ENCODE data around the gene DCPS. TPM values are rescaled to one million over a fixed set of nuclear protein-coding genes. Genes with fewer than 3 reads are reported as not detected.

Gene DCPS
- total RNA-seq, 1 donor from 2014 or later: 11.3 TPM

- Histone ChIP-seq H3K4me3 (ENCODE audit: insufficient read depth, low read depth, low read length) (no peak overlapping the region), H4K20me1 (ENCODE audit: insufficient read depth, low read length) (peaks cover 4% of the 10 kb centered on the region), H3K4me1 (ENCODE audit: insufficient read depth, low read length) (peaks cover 10% of the 10 kb centered on the region), H3K9ac (ENCODE audit: low read length) (no peak overlapping the region), H3K36me3 (ENCODE audit: insufficient read depth, low read length) (no peaks in the 10 kb centered on the region), H3K4me2 (ENCODE audit: low read length) (no peak overlapping the region), H2AFZ (ENCODE audit: low read depth, low read length) (no peak overlapping the region), H3K27me3 (ENCODE audit: insufficient read depth, low read length) (no peaks in the 10 kb centered on the region), H3K27ac (ENCODE audit: low read depth, low read length) (no peak overlapping the region), H3K9me3 (ENCODE audit: insufficient read depth, low read depth, low read length) (no peaks in the 10 kb centered on the region), H3K79me2 (ENCODE audit: insufficient read depth, low read length) (no peaks in the 10 kb centered on the region)
- H3K4me1 Mint-ChIP-seq (ENCODE audit: low read depth, unreplicated experiment): peaks cover 20% of the 10 kb centered on the region
- no peak overlapping the region for H3K4me3 Mint-ChIP-seq (ENCODE audit: unreplicated experiment)
- H3K9me3 Mint-ChIP-seq (ENCODE audit: unreplicated experiment): peaks cover 1% of the 10 kb centered on the region
- TF ChIP-seq, protein P1, sequence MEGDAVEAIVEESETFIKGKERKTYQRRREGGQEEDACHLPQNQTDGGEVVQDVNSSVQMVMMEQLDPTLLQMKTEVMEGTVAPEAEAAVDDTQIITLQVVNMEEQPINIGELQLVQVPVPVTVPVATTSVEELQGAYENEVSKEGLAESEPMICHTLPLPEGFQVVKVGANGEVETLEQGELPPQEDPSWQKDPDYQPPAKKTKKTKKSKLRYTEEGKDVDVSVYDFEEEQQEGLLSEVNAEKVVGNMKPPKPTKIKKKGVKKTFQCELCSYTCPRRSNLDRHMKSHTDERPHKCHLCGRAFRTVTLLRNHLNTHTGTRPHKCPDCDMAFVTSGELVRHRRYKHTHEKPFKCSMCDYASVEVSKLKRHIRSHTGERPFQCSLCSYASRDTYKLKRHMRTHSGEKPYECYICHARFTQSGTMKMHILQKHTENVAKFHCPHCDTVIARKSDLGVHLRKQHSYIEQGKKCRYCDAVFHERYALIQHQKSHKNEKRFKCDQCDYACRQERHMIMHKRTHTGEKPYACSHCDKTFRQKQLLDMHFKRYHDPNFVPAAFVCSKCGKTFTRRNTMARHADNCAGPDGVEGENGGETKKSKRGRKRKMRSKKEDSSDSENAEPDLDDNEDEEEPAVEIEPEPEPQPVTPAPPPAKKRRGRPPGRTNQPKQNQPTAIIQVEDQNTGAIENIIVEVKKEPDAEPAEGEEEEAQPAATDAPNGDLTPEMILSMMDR (IDR thresholded peaks at IDR 0.05; ENCODE audit: insufficient read depth, low read depth, low read length): no peak
- TF ChIP-seq EZH2 (IDR thresholded peaks at IDR 0.05; ENCODE audit: insufficient read depth, low read length): no peak
- peaks cover 8% of the 10 kb centered on the region for H3K36me3 Mint-ChIP-seq (ENCODE audit: low read depth, unreplicated experiment)
- DNase-seq (ENCODE audit: low read depth) (no peak), FAIRE-seq (no peak)
- H3K27me3 Mint-ChIP-seq (ENCODE audit: low read depth, unreplicated experiment): no peaks in the 10 kb centered on the region
- no peak overlapping the region for H3K27ac Mint-ChIP-seq (ENCODE audit: unreplicated experiment)
Measured at GRCh38 chr11:126328938-126329643, 25.2 kb downstream of the DCPS start.

- no peaks in the 10 kb centered on the region for H3K27me3 ChIP-seq (ENCODE audit: insufficient read depth, low read length)
- DNase-seq (ENCODE audit: low read depth) (no peak), FAIRE-seq (no peak)
- no peak overlapping the region for H3K9ac ChIP-seq (ENCODE audit: low read length)
- Mint-ChIP-seq H3K27me3 (ENCODE audit: low read depth, unreplicated experiment) (no peaks in the 10 kb centered on the region), H3K36me3 (ENCODE audit: low read depth, unreplicated experiment) (peaks cover 8% of the 10 kb centered on the region), H3K4me3 (ENCODE audit: unreplicated experiment) (no peak overlapping the region), H3K27ac (ENCODE audit: unreplicated experiment) (no peak overlapping the region), H3K4me1 (ENCODE audit: low read depth, unreplicated experiment) (peaks cover 24% of the 10 kb centered on the region), H3K9me3 (ENCODE audit: unreplicated experiment) (peaks cover 1% of the 10 kb centered on the region)
- no peak overlapping the region for H3K4me3 ChIP-seq (ENCODE audit: insufficient read depth, low read depth, low read length)
- no peak overlapping the region for H3K4me2 ChIP-seq (ENCODE audit: low read length)
- no peaks in the 10 kb centered on the region for H3K79me2 ChIP-seq (ENCODE audit: insufficient read depth, low read length)
- no peaks in the 10 kb centered on the region for H3K36me3 ChIP-seq (ENCODE audit: insufficient read depth, low read length)
- peaks cover 4% of the 10 kb centered on the region for H4K20me1 ChIP-seq (ENCODE audit: insufficient read depth, low read length)
- no peaks in the 10 kb centered on the region for H3K9me3 ChIP-seq (ENCODE audit: insufficient read depth, low read depth, low read length)
- no peak for TF ChIP-seq EZH2 (IDR thresholded peaks at IDR 0.05; ENCODE audit: insufficient read depth, low read length)
- TF ChIP-seq, protein P1 (IDR thresholded peaks at IDR 0.05; ENCODE audit: insufficient read depth, low read depth, low read length): no peak
- H3K4me1 ChIP-seq (ENCODE audit: insufficient read depth, low read length): peaks cover 15% of the 10 kb centered on the region
- H2AFZ ChIP-seq (ENCODE audit: low read depth, low read length): no peak overlapping the region
- H3K27ac ChIP-seq (ENCODE audit: low read depth, low read length): no peak overlapping the region
Measured at GRCh38 chr11:126329644-126330211, 25.9 kb downstream of the DCPS start.

GRCh38 chr11:126331286-126331685 is 27.4 kb downstream of the DCPS start:
- H3K4me2 ChIP-seq (ENCODE audit: low read length): no peak overlapping the region
- H3K9me3 ChIP-seq (ENCODE audit: insufficient read depth, low read depth, low read length): no peaks in the 10 kb centered on the region
- H4K20me1 ChIP-seq (ENCODE audit: insufficient read depth, low read length): peaks cover 4% of the 10 kb centered on the region
- H3K9me3 Mint-ChIP-seq (ENCODE audit: unreplicated experiment): peaks cover 1% of the 10 kb centered on the region
- no peaks in the 10 kb centered on the region for H3K27me3 Mint-ChIP-seq (ENCODE audit: low read depth, unreplicated experiment)
- H3K27ac Mint-ChIP-seq (ENCODE audit: unreplicated experiment): no peak overlapping the region
- no peak for FAIRE-seq
- H3K36me3 Mint-ChIP-seq (ENCODE audit: low read depth, unreplicated experiment): peaks cover 8% of the 10 kb centered on the region
- peaks cover 35% of the 10 kb centered on the region for H3K4me1 Mint-ChIP-seq (ENCODE audit: low read depth, unreplicated experiment)
- no peak overlapping the region for H2AFZ ChIP-seq (ENCODE audit: low read depth, low read length)
- H3K36me3 ChIP-seq (ENCODE audit: insufficient read depth, low read length): no peaks in the 10 kb centered on the region
- no peak overlapping the region for H3K4me3 Mint-ChIP-seq (ENCODE audit: unreplicated experiment)
- H3K4me1 ChIP-seq (ENCODE audit: insufficient read depth, low read length): peaks cover 21% of the 10 kb centered on the region
- H3K79me2 ChIP-seq (ENCODE audit: insufficient read depth, low read length): no peaks in the 10 kb centered on the region
- TF ChIP-seq, protein P1 (IDR thresholded peaks at IDR 0.05; ENCODE audit: insufficient read depth, low read depth, low read length): no peak
- no peak for TF ChIP-seq EZH2 (IDR thresholded peaks at IDR 0.05; ENCODE audit: insufficient read depth, low read length)
- no peak overlapping the region for H3K9ac ChIP-seq (ENCODE audit: low read length)
- no peak overlapping the region for H3K27ac ChIP-seq (ENCODE audit: low read depth, low read length)
- no peak for DNase-seq (ENCODE audit: low read depth)
- H3K4me3 ChIP-seq (ENCODE audit: insufficient read depth, low read depth, low read length): no peak overlapping the region
- no peaks in the 10 kb centered on the region for H3K27me3 ChIP-seq (ENCODE audit: insufficient read depth, low read length)

All from astrocyte (in vitro differentiated cells and primary cell).